Inferior parietal cortex (tissue), 1 donor: Measurements from ENCODE around the gene SYS1.

Experiments
- DNase-seq: peaks from one replicate; pipeline ENCODE4 v3.0.0-alpha.2; 2016; ENCODE audit errors: extremely low spot score

SYS1 gene

DNA sequence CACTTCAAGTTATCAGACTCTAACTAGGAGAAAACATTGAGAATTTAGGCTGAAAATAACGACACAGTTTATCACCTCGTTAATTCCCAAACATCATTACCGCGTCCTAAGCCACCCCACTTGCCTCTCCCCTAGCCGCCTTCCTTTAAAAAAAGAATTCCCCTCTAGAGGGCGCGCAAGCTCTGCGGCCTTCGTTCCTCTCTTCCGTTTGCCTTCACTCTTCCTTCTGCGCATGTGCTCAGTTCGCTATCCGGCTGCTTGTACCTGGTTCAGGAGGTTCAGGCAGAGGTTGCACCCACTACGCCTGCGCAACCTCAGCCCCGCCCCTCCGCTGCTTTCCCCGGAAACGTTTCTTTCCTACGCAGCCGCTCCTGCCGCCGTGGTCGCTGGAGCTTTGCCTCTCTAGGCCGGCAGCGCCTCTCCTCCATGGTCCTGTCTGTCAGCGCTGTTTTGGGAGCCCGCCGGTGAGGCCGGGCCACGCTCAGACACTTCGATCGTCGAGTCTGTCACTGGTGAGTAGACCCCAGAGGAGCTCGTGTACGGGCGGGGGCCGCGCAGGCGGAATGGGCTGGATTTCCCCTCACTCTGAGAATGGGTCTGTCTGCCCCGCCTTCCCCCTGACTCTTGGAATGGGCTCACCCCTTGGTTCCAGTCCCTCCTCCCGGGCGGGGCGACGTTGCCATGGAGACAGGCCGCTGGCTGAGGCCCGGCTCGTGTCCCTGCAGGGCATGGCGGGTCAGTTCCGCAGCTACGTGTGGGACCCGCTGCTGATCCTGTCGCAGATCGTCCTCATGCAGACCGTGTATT is at the start of gene SYS1:
SYS1 (plus strand) TSS at position 353 of the 807 bp plus-strand sequence; CDS start at position 729, 376 bp downstream.
- DNase-seq, result peak; percentile 99

DNA sequence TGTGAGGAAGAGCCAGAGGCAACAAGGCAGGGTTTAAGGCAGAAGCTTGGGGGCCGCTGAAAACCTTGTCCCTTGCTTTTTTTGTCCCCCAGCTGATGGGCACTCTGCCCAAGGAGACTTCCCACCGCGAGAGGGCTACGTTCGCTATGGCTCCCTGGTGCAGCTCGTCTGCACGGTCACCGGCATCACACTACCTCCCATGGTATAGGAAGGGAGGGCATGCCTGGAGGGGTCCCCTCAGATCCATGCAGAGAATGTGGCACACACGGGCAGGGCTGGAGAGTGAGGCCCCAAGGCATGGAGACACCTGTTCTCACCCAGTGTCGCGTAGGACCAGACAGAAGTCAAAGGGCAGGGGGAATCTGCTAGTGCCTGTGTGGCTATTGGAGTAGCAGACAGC is 49.0 kb upstream of the SYS1 start:
- DNase-seq, result no peak

- no peak for DNase-seq
Measured at GRCh38 chr20:45315672-45316071, 47.3 kb upstream of the SYS1 start.

GRCh38 chr20:45316150-45317080 is 46.5 kb upstream of the SYS1 start:
- no peak for DNase-seq

- no peak for DNase-seq
Measured at GRCh38 chr20:45317826-45318225, 45.1 kb upstream of the SYS1 start.

GRCh38 chr20:45318386-45318939 is 44.5 kb upstream of the SYS1 start:
- no peak for DNase-seq

DNA sequence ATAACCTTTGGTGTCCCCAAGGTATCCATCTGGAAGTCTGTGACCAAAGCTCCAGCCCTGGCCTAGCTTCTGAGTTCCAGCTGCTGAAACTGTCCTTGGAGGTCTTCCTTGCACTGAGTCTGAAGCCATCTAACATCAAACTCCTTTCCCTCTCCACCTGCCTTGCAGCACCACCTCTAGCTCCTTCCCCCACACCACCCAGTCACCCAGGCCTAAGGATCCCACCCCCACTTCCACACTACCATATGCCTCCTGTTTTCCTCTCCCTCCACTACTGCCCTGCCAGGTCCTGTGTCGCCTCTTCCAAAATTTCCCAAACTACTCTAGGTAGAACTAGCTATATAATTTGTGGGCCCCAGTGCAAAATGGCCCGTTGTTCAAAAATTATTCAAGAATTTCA is 44.0 kb upstream of the SYS1 start:
- DNase-seq, result no peak

GRCh38 chr20:45320948-45321595 is 41.9 kb upstream of the SYS1 start:
- DNase-seq, result no peak

DNA sequence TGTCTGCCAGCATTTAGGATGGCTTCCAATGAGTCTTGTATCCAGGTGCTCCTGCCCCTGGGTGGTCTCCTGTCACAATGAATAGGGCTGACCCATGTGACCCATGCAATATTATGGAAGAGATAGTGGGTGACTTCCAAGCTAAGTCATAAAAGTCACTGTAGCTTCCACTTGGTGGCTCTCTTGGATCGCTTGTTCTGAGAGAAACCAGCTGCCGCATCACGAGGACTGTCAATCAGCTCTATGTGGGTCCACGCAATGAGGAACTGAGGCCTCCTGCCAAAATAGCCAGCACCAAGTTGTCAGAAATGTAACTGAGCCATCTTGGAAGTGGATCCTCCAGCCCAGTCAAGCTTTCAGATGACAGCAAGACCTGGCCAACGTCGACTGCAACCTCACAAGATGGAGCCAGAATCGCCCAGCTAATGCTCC is 40.0 kb upstream of the SYS1 start:
- DNase-seq, result peak; percentile 83

DNA sequence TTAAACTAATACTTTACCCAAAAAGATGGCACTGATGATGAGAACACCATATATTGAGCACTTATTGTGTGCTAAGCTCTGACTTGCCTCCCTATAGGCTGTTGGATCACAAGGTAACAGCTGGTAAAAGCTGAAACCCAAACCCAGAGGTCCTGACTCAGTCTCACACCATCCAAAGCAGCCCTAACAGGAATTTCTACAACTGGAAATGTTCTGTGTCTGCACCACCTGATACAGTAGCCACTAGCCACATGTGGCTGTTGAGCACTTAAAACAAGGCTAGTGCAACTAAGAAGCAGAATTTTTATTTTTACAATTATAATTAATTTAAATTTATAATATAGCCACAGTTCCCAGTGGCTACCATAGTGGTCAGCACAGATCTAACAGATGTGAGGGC is 39.2 kb upstream of the SYS1 start:
- DNase-seq, result no peak

- DNase-seq, result no peak
Measured at GRCh38 chr20:45325371-45325770, 37.6 kb upstream of the SYS1 start.

- DNase-seq, result no peak
Measured at GRCh38 chr20:45328451-45328850, 34.5 kb upstream of the SYS1 start.

DNA sequence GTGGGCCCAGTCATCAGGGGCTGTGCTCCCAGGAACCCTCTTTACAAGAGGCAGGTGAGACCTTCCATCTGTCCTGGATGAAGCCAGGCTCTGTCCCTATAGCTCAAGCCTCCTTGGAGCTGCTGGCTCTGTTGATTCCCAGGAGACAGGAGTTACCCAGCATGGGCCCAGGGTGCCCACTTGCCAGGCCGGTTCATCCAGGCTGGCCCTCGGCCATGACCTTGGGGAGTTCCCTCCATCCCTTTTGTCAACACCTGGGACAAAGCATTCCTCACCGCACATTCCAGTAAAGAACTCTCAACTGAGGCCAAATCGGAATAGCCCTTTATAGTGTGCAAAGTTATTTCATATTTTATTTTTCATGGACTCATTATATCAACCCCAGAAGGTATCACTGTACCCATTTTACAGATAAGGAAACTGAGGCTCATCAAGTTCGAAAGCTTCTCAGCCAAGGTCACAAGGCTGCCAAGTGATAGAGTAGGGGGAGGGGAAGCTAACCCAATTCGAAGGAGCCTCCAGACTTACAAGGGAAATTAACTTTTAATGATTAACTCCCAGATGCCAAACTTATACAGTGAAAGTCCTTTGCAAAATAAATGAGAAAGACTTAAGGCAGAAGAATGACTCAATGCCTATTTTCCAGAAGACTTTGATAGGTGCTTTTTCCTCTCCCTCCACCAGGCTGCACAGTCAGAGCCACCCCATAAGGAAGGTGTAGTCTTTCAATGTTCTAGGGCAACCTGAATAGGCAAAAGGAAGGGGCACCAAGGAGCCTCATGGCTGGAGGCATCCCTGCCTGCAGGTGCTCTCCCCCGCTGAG is 33.2 kb upstream of the SYS1 start:
- no peak for DNase-seq

GRCh38 chr20:45330476-45330875 is 32.5 kb upstream of the SYS1 start:
- no peak for DNase-seq

GRCh38 chr20:45336530-45337366 is 26.2 kb upstream of the SYS1 start:
- no peak for DNase-seq

- DNase-seq, result no peak
Measured at GRCh38 chr20:45337367-45338120, 25.4 kb upstream of the SYS1 start.

DNA sequence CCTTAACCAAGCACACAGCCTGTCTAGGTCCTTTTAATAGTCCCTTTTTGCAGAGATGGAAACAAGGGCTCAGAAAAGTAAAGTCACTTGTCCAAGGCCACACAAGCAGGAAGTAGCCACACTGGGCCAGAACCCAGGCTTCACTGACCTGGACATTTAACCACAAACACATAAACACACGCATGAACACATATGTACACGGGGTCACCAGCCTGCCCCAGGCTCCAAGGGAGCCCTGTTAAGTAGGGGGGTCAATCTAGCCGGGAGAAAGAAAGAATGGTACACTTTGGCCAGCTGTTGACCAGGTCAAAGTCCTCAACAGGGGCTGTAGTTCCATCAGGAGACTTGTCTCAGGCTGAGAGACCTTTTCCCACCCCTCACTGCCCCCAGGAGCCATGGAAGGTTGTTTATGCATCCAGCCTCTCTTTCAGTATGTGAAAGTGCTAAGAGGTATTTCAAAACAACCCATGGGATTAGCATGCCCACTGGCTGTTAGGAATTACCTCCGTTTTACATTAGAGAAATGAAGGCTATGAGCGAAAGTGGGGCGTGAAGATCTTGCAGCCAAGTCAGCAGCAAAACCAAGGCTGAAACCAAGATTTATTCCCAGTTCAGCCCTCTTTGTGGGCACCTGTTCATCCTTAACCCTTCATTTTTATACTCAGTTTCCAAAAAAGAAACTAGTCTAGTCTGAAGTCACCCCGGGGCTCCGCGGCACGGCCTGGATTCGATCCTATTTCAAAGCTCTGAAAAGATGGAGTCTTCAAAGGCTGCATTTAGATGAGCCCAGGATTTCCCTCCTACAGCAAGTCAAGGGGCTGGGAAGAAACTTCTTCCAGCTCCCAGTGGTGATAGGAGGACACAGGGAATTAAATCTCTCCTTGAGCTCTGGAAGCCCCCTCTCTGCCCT is 24.6 kb upstream of the SYS1 start:
- DNase-seq, result no peak

- no peak for DNase-seq
Measured at GRCh38 chr20:45339084-45339483, 23.9 kb upstream of the SYS1 start.
